ENCODE results near the gene SLC29A2. TPM values are rescaled to one million over a fixed set of nuclear protein-coding genes. Genes with fewer than 3 reads are reported as not detected.
A peak's percentile ranks its signal among the peaks of the same experiment; 100 is the strongest.

Gene SLC29A2
- total and polyA plus RNA-seq, 4 donors: 1.2 to 3.3 (median 1.5) TPM

DNA sequence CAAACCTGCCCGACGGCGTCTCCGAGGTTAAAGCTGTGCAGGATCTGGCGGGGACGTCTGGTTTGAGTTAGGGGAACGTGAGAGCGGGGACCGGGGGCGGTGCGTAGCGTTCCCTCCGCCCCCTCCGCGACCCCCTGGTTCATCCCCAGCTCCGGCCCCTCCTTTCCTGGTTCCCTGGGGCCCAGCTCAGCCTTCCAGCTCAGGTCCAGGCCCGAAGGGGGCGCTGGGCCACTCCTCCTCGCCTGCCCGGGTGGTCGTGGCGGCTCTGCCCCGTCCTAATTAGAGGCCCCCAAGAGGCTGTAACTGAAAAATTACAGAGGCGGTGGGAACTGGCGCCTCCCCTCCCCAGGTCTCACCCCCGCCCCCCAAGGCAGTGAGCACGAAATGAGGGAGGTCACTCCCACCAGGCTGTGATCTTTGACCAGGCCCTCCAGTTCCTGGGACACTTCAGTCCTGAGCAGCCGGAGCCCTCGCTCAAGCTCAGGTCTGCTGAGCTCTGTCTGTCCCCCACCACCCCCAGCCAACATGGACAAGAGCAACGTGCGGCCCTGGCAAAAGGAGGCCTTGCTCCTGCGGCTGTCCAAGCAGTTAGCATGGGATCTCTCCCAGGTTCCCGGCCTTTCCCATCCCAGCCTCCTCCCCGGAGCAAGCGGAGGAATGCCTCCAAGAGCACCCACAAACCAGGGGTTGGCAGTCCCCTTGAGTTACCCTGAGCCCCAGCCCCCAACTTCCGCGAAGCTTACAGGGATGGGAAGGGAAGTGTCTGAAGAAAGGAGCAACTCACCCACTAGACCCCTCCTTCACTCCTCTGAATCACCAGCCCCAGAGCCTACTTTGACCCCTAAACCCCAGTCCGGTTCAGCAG, 58.0 kb downstream of the SLC29A2 start:
- peaks cover 7 to 20% (median 12%) of the 10 kb centered on the region in 4 donors for H3K4me1 ChIP-seq (ENCODE audit: control insufficient read depth in 4 of 4, insufficient read depth in 4 of 4, low read length in 3 of 4)
- peak overlapping the region; percentile 28 to 86 for H3K27ac ChIP-seq (ENCODE audit: low read depth in 1 of 2, low read length in 2 of 2)
- no peaks in the 10 kb centered on the region for H3K9me3 ChIP-seq (ENCODE audit: control insufficient read depth in 4 of 4, low read length in 3 of 4)
- no peak overlapping the region for H3K4me3 ChIP-seq (ENCODE audit: low read depth in 1 of 3, low read length in 3 of 3)
- peak overlapping the region in 1 of 2 donors; percentile 37 for H3K9ac ChIP-seq (ENCODE audit: low read depth in 1 of 2, low read length in 2 of 2)
- H3K36me3 ChIP-seq (ENCODE audit: control insufficient read depth in 4 of 4, insufficient read depth in 3 of 4, low read depth in 1 of 4, low read length in 3 of 4): no peaks in the 10 kb centered on the region
- no peak for TF ChIP-seq ATF3 (IDR thresholded peaks at IDR 0.05)
- 57% methylated on average over 38 of the region's 38 CpGs for WGBS
- peak; percentile 49 for DNase-seq (ENCODE audit: low spot score)
- no peaks in the 10 kb centered on the region for H3K27me3 ChIP-seq (ENCODE audit: control insufficient read depth in 4 of 4, insufficient read depth in 4 of 4, low read length in 3 of 4)

GRCh38 chr11:66312549-66313320, 58.8 kb downstream of the SLC29A2 start:
- peak overlapping the region; percentile 79 to 86 for H3K27ac ChIP-seq (ENCODE audit: low read depth in 1 of 2, low read length in 2 of 2)
- 5% methylated on average over 52 of the region's 52 CpGs for WGBS
- peak overlapping the region; percentile 44 to 63 (median 57) for H3K4me3 ChIP-seq (ENCODE audit: low read depth in 1 of 3, low read length in 3 of 3)
- peak; percentile 100 for DNase-seq (ENCODE audit: low spot score)
- no peaks in the 10 kb centered on the region for H3K9me3 ChIP-seq (ENCODE audit: control insufficient read depth in 4 of 4, low read length in 3 of 4)
- TF ChIP-seq, protein P1, sequence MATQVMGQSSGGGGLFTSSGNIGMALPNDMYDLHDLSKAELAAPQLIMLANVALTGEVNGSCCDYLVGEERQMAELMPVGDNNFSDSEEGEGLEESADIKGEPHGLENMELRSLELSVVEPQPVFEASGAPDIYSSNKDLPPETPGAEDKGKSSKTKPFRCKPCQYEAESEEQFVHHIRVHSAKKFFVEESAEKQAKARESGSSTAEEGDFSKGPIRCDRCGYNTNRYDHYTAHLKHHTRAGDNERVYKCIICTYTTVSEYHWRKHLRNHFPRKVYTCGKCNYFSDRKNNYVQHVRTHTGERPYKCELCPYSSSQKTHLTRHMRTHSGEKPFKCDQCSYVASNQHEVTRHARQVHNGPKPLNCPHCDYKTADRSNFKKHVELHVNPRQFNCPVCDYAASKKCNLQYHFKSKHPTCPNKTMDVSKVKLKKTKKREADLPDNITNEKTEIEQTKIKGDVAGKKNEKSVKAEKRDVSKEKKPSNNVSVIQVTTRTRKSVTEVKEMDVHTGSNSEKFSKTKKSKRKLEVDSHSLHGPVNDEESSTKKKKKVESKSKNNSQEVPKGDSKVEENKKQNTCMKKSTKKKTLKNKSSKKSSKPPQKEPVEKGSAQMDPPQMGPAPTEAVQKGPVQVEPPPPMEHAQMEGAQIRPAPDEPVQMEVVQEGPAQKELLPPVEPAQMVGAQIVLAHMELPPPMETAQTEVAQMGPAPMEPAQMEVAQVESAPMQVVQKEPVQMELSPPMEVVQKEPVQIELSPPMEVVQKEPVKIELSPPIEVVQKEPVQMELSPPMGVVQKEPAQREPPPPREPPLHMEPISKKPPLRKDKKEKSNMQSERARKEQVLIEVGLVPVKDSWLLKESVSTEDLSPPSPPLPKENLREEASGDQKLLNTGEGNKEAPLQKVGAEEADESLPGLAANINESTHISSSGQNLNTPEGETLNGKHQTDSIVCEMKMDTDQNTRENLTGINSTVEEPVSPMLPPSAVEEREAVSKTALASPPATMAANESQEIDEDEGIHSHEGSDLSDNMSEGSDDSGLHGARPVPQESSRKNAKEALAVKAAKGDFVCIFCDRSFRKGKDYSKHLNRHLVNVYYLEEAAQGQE (IDR thresholded peaks at IDR 0.05): no peak
- TF ChIP-seq FOXA2 (IDR thresholded peaks at IDR 0.05) (no peak), SP1 (IDR thresholded peaks at IDR 0.05) (peak; percentile 27), RXRA (IDR thresholded peaks at IDR 0.05) (no peak), EGR1 (IDR thresholded peaks at IDR 0.05; ENCODE audit: low read depth in 2 of 2) (peak in 1 of 2 donors; percentile 39), GABPA (IDR thresholded peaks at IDR 0.05 in 1 of 2, conservative IDR thresholded peaks at IDR 0.05 in 1 of 2) (no peak), TAF1 (conservative IDR thresholded peaks at IDR 0.05) (peak; percentile 1), JUND (IDR thresholded peaks at IDR 0.05) (peak in 1 of 2 donors; percentile 76), HNF4A (conservative IDR thresholded peaks at IDR 0.05) (peak; percentile 45 to 53)
- TF ChIP-seq, protein P2, sequence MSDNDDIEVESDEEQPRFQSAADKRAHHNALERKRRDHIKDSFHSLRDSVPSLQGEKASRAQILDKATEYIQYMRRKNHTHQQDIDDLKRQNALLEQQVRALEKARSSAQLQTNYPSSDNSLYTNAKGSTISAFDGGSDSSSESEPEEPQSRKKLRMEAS (IDR thresholded peaks at IDR 0.05): peak; percentile 30
- H3K9ac ChIP-seq (ENCODE audit: low read depth in 1 of 2, low read length in 2 of 2): peak overlapping the region in 1 of 2 donors; percentile 37
- no peaks in the 10 kb centered on the region for H3K36me3 ChIP-seq (ENCODE audit: control insufficient read depth in 4 of 4, insufficient read depth in 3 of 4, low read depth in 1 of 4, low read length in 3 of 4)
- H3K27me3 ChIP-seq (ENCODE audit: control insufficient read depth in 4 of 4, insufficient read depth in 4 of 4, low read length in 3 of 4): no peaks in the 10 kb centered on the region
- H3K4me1 ChIP-seq (ENCODE audit: control insufficient read depth in 4 of 4, insufficient read depth in 4 of 4, low read length in 3 of 4): peaks cover 0 to 12% (median 5%) of the 10 kb centered on the region in 4 donors

Small RNA genes lying within 50 kb of the gene (small RNA-seq; reads per million reads assigned to genes)
- not detected for gene RF00017
- 0.15 reads per million for gene RNU1-84P

Other genes with a start within 250 kb of the SLC29A2 start
- 1 to 10 TPM; 2.3 to 5.1 TPM for gene KLC2, start 114.1 kb downstream of the SLC29A2 start, total RNA-seq
- gene KLC2, start 114.1 kb downstream of the SLC29A2 start, polyA plus RNA-seq: 1 to 10 TPM; 1.8 to 4.5 TPM
- gene RAB1B, start 103.1 kb downstream of the SLC29A2 start, total RNA-seq: 10 to 100 TPM; 40.4 to 43.8 TPM
- gene RAB1B, start 103.1 kb downstream of the SLC29A2 start, polyA plus RNA-seq: 10 to 100 TPM; 58.7 to 83.0 TPM
- not detected for gene CNIH2, start 93.6 kb downstream of the SLC29A2 start, total RNA-seq
- under 1 TPM in 1 of 2 donors, not detected in 1; 0.07 TPM for gene CNIH2, start 93.6 kb downstream of the SLC29A2 start, polyA plus RNA-seq
- gene YIF1A, start 82.6 kb downstream of the SLC29A2 start, total RNA-seq: 100 to 1,000 TPM in 1 of 2 donors, 10 to 100 TPM in 1; 93.0 to 115 TPM
- 100 to 1,000 TPM; 118 to 136 TPM for gene YIF1A, start 82.6 kb downstream of the SLC29A2 start, polyA plus RNA-seq
- under 1 TPM in 1 of 2 donors, not detected in 1; 0.05 TPM for gene TMEM151A, start 79.9 kb downstream of the SLC29A2 start, total RNA-seq
- under 1 TPM in 1 of 2 donors, not detected in 1; 0.13 TPM for gene TMEM151A, start 79.9 kb downstream of the SLC29A2 start, polyA plus RNA-seq
- gene CD248, start 54.7 kb downstream of the SLC29A2 start, total RNA-seq: 1 to 10 TPM; 1.0 to 3.0 TPM
- gene CD248, start 54.7 kb downstream of the SLC29A2 start, polyA plus RNA-seq: 1 to 10 TPM in 1 of 2 donors, under 1 TPM in 1; 0.64 to 1.5 TPM
- 1 to 10 TPM in 1 of 2 donors, under 1 TPM in 1; 0.50 to 1.1 TPM for gene RIN1, start 35.3 kb downstream of the SLC29A2 start, total RNA-seq
- gene RIN1, start 35.3 kb downstream of the SLC29A2 start, polyA plus RNA-seq: under 1 TPM; 0.11 to 0.55 TPM
- 10 to 100 TPM; 12.0 to 20.0 TPM for gene BRMS1, start 26.7 kb downstream of the SLC29A2 start, total RNA-seq
- gene BRMS1, start 26.7 kb downstream of the SLC29A2 start, polyA plus RNA-seq: 10 to 100 TPM; 20.6 to 24.0 TPM
- gene B4GAT1, start 24.1 kb downstream of the SLC29A2 start, total RNA-seq: 10 to 100 TPM; 17.2 to 20.8 TPM
- gene B4GAT1, start 24.1 kb downstream of the SLC29A2 start, polyA plus RNA-seq: 10 to 100 TPM; 12.0 to 18.1 TPM
- gene NPAS4, start 49.3 kb upstream of the SLC29A2 start, total RNA-seq: not detected
- under 1 TPM in 1 of 2 donors, not detected in 1; 0.01 TPM for gene NPAS4, start 49.3 kb upstream of the SLC29A2 start, polyA plus RNA-seq
- 10 to 100 TPM; 18.0 to 24.7 TPM for gene MRPL11, start 67.1 kb upstream of the SLC29A2 start, total RNA-seq
- gene MRPL11, start 67.1 kb upstream of the SLC29A2 start, polyA plus RNA-seq: 10 to 100 TPM; 39.9 to 45.6 TPM
- gene PELI3, start 95.1 kb upstream of the SLC29A2 start, total RNA-seq: 1 to 10 TPM; 1.9 to 5.4 TPM
- gene PELI3, start 95.1 kb upstream of the SLC29A2 start, polyA plus RNA-seq: 1 to 10 TPM; 1.7 to 2.4 TPM
- 10 to 100 TPM; 29.8 to 41.0 TPM for gene DPP3, start 108.7 kb upstream of the SLC29A2 start, total RNA-seq
- gene DPP3, start 108.7 kb upstream of the SLC29A2 start, polyA plus RNA-seq: 10 to 100 TPM; 10.9 to 24.8 TPM
- 10 to 100 TPM in 1 of 2 donors, 1 to 10 TPM in 1; 9.8 to 18.5 TPM for gene BBS1, start 138.9 kb upstream of the SLC29A2 start, total RNA-seq
- gene BBS1, start 138.9 kb upstream of the SLC29A2 start, polyA plus RNA-seq: 1 to 10 TPM; 4.2 to 7.5 TPM
- 1 to 10 TPM; 5.1 to 6.4 TPM for gene ZDHHC24, start 174.3 kb upstream of the SLC29A2 start, total RNA-seq
- gene ZDHHC24, start 174.3 kb upstream of the SLC29A2 start, polyA plus RNA-seq: 1 to 10 TPM; 4.1 to 5.2 TPM
- not detected for gene ACTN3, start 175.1 kb upstream of the SLC29A2 start, total RNA-seq
- not detected for gene ACTN3, start 175.1 kb upstream of the SLC29A2 start, polyA plus RNA-seq
- 10 to 100 TPM in 1 of 2 donors, 1 to 10 TPM in 1; 8.5 to 20.2 TPM for gene CTSF, start 196.8 kb upstream of the SLC29A2 start, total RNA-seq
- 10 to 100 TPM; 27.7 to 31.9 TPM for gene CTSF, start 196.8 kb upstream of the SLC29A2 start, polyA plus RNA-seq
- under 1 TPM; 0.14 to 0.17 TPM for gene CCDC87, start 221.3 kb upstream of the SLC29A2 start, total RNA-seq
- gene CCDC87, start 221.3 kb upstream of the SLC29A2 start, polyA plus RNA-seq: under 1 TPM in 1 of 2 donors, not detected in 1; 0.14 TPM
- 10 to 100 TPM; 30.2 to 54.7 TPM for gene CCS, start 221.4 kb upstream of the SLC29A2 start, total RNA-seq
- gene CCS, start 221.4 kb upstream of the SLC29A2 start, polyA plus RNA-seq: 10 to 100 TPM; 38.9 to 80.2 TPM
- 10 to 100 TPM; 27.1 to 53.5 TPM for gene RBM14, start 244.9 kb upstream of the SLC29A2 start, total RNA-seq
- gene RBM14, start 244.9 kb upstream of the SLC29A2 start, polyA plus RNA-seq: 10 to 100 TPM in 1 of 2 donors, 1 to 10 TPM in 1; 7.0 to 16.7 TPM

Measured in liver (tissue), 10 donors.